Naive B cell (primary cell): Measurements from ENCODE around the gene YIPF1. TPM values are rescaled to one million over a fixed set of nuclear protein-coding genes. Genes with fewer than 3 reads are reported as not detected.

ENCODE experiments used
- ATAC-seq, 2 donors: fragments of 150-1000 bp; cut with Tn5 transposase; 2 replicates each; pipeline ENCODE4 v1.10.0; 2021; ENCODE audit warnings: low read depth in 2 of 2, mild to moderate bottlenecking in 2 of 2, moderate library complexity in 2 of 2
- DNase-seq: peaks from one replicate; pipeline ENCODE4 v3.0.0; 2022
- H3K27ac Mint-ChIP-seq, 6 donors: one replicate each; pipeline ENCODE4 v1.8.0; 2020 to 2022; ENCODE audit warnings: mild to moderate bottlenecking in 6 of 6, mixed read lengths in 6 of 6, moderate library complexity in 5 of 6, inconsistent platforms in 2 of 6
- H3K27me3 Mint-ChIP-seq, 3 donors: one replicate each; pipeline ENCODE4 v1.8.0; 2021 to 2022; ENCODE audit warnings: mixed read lengths in 3 of 3, mild to moderate bottlenecking in 1 of 3
- H3K36me3 Mint-ChIP-seq, 2 donors: one replicate each; pipeline ENCODE4 v1.8.0; 2020 to 2022; ENCODE audit warnings: mixed read lengths in 2 of 2, inconsistent platforms in 1 of 2, mild to moderate bottlenecking in 1 of 2
- H3K4me1 Mint-ChIP-seq, 3 donors: one replicate each; pipeline ENCODE4 v1.8.0; 2020 to 2022; ENCODE audit warnings: mixed read lengths in 3 of 3, inconsistent platforms in 1 of 3, mild to moderate bottlenecking in 1 of 3, moderate library complexity in 1 of 3
- H3K4me3 Mint-ChIP-seq, 8 donors: one replicate each; pipeline ENCODE4 v1.8.0; 2020 to 2022; ENCODE audit warnings: mild to moderate bottlenecking in 8 of 8, mixed read lengths in 8 of 8, moderate library complexity in 8 of 8, inconsistent platforms in 2 of 8
- H3K9me3 Mint-ChIP-seq, 7 donors: one replicate each; pipeline ENCODE4 v1.8.0; 2020 to 2022; ENCODE audit warnings: mixed read lengths in 7 of 7, mild to moderate bottlenecking in 5 of 7, inconsistent platforms in 2 of 7, moderate library complexity in 1 of 7
- polyA plus RNA-seq, 6 donors: library from polyadenylated mRNA; unstranded; fragments of 300-500 nt; fragmentation: Illumina TruSeq; gene quantifications; one replicate each; pipeline ENCODE4 v1.2.3, GENCODE V29; 2021; ENCODE audit warnings: low read depth in 6 of 6

YIPF1 gene
- polyA plus RNA-seq, 6 donors from 2014 or later: 20.7 to 41.1 (median 24.3) TPM

GRCh38 chr1:53909946-53910345 is 20.3 kb upstream of the YIPF1 start:
- Mint-ChIP-seq H3K4me3 (no peak overlapping the region), H3K4me1 (peaks cover 0 to 3% (median 0%) of the 10 kb centered on the region in 3 donors), H3K9me3 (no peaks in the 10 kb centered on the region), H3K27me3 (no peaks in the 10 kb centered on the region), H3K27ac (no peak overlapping the region), H3K36me3 (no peaks in the 10 kb centered on the region)
- no peak for ATAC-seq
- DNase-seq: no peak

GRCh38 chr1:53906121-53906520 is 16.5 kb upstream of the YIPF1 start:
- H3K27me3 Mint-ChIP-seq: no peaks in the 10 kb centered on the region
- H3K9me3 Mint-ChIP-seq: no peaks in the 10 kb centered on the region
- no peaks in the 10 kb centered on the region for H3K36me3 Mint-ChIP-seq
- no peak for DNase-seq
- H3K4me1 Mint-ChIP-seq: no peaks in the 10 kb centered on the region
- no peak overlapping the region for H3K4me3 Mint-ChIP-seq
- ATAC-seq: no peak
- H3K27ac Mint-ChIP-seq: no peak overlapping the region

- Mint-ChIP-seq H3K4me3 (no peak overlapping the region), H3K4me1 (no peaks in the 10 kb centered on the region), H3K9me3 (no peaks in the 10 kb centered on the region), H3K27ac (no peak overlapping the region), H3K27me3 (no peaks in the 10 kb centered on the region), H3K36me3 (no peaks in the 10 kb centered on the region)
- ATAC-seq: no peak
- no peak for DNase-seq
Observed at GRCh38 chr1:53905509-53905908, 15.9 kb upstream of the YIPF1 start.

GRCh38 chr1:53902235-53903138 is 12.9 kb upstream of the YIPF1 start:
- Mint-ChIP-seq H3K9me3 (no peaks in the 10 kb centered on the region), H3K4me3 (peak overlapping the region in 1 of 8 donors; percentile 23), H3K27me3 (no peaks in the 10 kb centered on the region), H3K4me1 (no peaks in the 10 kb centered on the region), H3K36me3 (no peaks in the 10 kb centered on the region), H3K27ac (peak overlapping the region in 1 of 6 donors; percentile 6)
- no peak for ATAC-seq
- DNase-seq: no peak

- no peak for DNase-seq
- Mint-ChIP-seq H3K27ac (no peak overlapping the region), H3K27me3 (peaks cover 0 to 11% (median 7%) of the 10 kb centered on the region in 3 donors), H3K9me3 (no peaks in the 10 kb centered on the region), H3K36me3 (no peaks in the 10 kb centered on the region), H3K4me1 (no peaks in the 10 kb centered on the region), H3K4me3 (no peak overlapping the region)
- ATAC-seq: no peak
Observed at GRCh38 chr1:53899708-53900107, 10.1 kb upstream of the YIPF1 start.

- Mint-ChIP-seq H3K27ac (peak overlapping the region in 1 of 6 donors; percentile 60), H3K27me3 (peaks cover 0 to 11% (median 7%) of the 10 kb centered on the region in 3 donors), H3K9me3 (no peaks in the 10 kb centered on the region), H3K4me1 (no peaks in the 10 kb centered on the region), H3K36me3 (no peaks in the 10 kb centered on the region), H3K4me3 (no peak overlapping the region)
- DNase-seq: no peak
- no peak for ATAC-seq
Observed at GRCh38 chr1:53899206-53899628, 9.6 kb upstream of the YIPF1 start.

- Mint-ChIP-seq H3K4me3 (no peak overlapping the region), H3K27me3 (peaks cover 0 to 11% (median 7%) of the 10 kb centered on the region in 3 donors), H3K27ac (no peak overlapping the region), H3K36me3 (no peaks in the 10 kb centered on the region), H3K4me1 (peaks cover 5 to 8% (median 5%) of the 10 kb centered on the region in 3 donors), H3K9me3 (no peaks in the 10 kb centered on the region)
- ATAC-seq (no peak), DNase-seq (no peak)
Observed at GRCh38 chr1:53896635-53897229, 7.1 kb upstream of the YIPF1 start.

GRCh38 chr1:53895421-53895820 is 5.8 kb upstream of the YIPF1 start:
- no peak overlapping the region for H3K4me3 Mint-ChIP-seq
- no peaks in the 10 kb centered on the region for H3K9me3 Mint-ChIP-seq
- H3K27me3 Mint-ChIP-seq: peaks cover 0 to 11% (median 7%) of the 10 kb centered on the region in 3 donors
- peak overlapping the region in 1 of 6 donors; percentile 6 for H3K27ac Mint-ChIP-seq
- no peaks in the 10 kb centered on the region for H3K36me3 Mint-ChIP-seq
- ATAC-seq: no peak
- H3K4me1 Mint-ChIP-seq: peaks cover 8 to 10% (median 10%) of the 10 kb centered on the region in 3 donors
- no peak for DNase-seq

- H3K36me3 Mint-ChIP-seq: no peaks in the 10 kb centered on the region
- peak overlapping the region in 1 of 6 donors; percentile 84 for H3K27ac Mint-ChIP-seq
- no peak for ATAC-seq
- H3K4me1 Mint-ChIP-seq: peaks cover 15 to 18% (median 16%) of the 10 kb centered on the region in 3 donors
- H3K9me3 Mint-ChIP-seq: no peaks in the 10 kb centered on the region
- no peak for DNase-seq
- H3K27me3 Mint-ChIP-seq: peaks cover 0 to 11% (median 7%) of the 10 kb centered on the region in 3 donors
- H3K4me3 Mint-ChIP-seq: peak overlapping the region in 2 of 8 donors; percentile 4 to 71
Observed at GRCh38 chr1:53894644-53895043, 5.0 kb upstream of the YIPF1 start.

- peaks cover 19 to 23% (median 20%) of the 10 kb centered on the region in 3 donors for H3K4me1 Mint-ChIP-seq
- H3K9me3 Mint-ChIP-seq: no peaks in the 10 kb centered on the region
Observed at GRCh38 chr1:53893999-53894636, 4.5 kb upstream of the YIPF1 start, which contains the start of gene DIO1. DIO1 (plus strand) TSS chr1:53894187; CDS start chr1:53894211, 24 bp downstream.

GRCh38 chr1:53892911-53893310 is 3.3 kb upstream of the YIPF1 start:
- Mint-ChIP-seq H3K9me3 (no peaks in the 10 kb centered on the region), H3K4me1 (peaks cover 29 to 36% (median 31%) of the 10 kb centered on the region in 3 donors), H3K36me3 (no peaks in the 10 kb centered on the region), H3K27ac (peak overlapping the region in 1 of 6 donors; percentile 59), H3K4me3 (peak overlapping the region in 2 of 8 donors; percentile 4 to 56), H3K27me3 (peaks cover 0 to 11% (median 7%) of the 10 kb centered on the region in 3 donors)
- no peak for DNase-seq
- no peak for ATAC-seq

More at GRCh38 chr1:53893999-53894636, 4.5 kb upstream of the YIPF1 start, which contains the start of gene DIO1:
- H3K36me3 Mint-ChIP-seq: no peaks in the 10 kb centered on the region
- H3K27me3 Mint-ChIP-seq: peaks cover 0 to 11% (median 7%) of the 10 kb centered on the region in 3 donors
- no peak for DNase-seq
- peak within 1 kb of the TSS in 3 of 6 donors; percentile 59 to 84 (median 62) for H3K27ac Mint-ChIP-seq
- peak within 1 kb of the TSS in 3 of 8 donors; percentile 4 to 71 (median 4) for H3K4me3 Mint-ChIP-seq
- ATAC-seq: no peak

- Mint-ChIP-seq H3K4me3 (peak overlapping the region in 3 of 8 donors; percentile 28 to 97 (median 66)), H3K4me1 (peaks cover 30 to 46% (median 39%) of the 10 kb centered on the region in 3 donors), H3K27ac (no peak overlapping the region), H3K27me3 (peaks cover 0 to 11% (median 7%) of the 10 kb centered on the region in 3 donors), H3K36me3 (no peaks in the 10 kb centered on the region), H3K9me3 (no peaks in the 10 kb centered on the region)
- ATAC-seq (no peak), DNase-seq (no peak)
Observed at GRCh38 chr1:53891678-53892077, 2.1 kb upstream of the YIPF1 start.

- ATAC-seq (no peak), DNase-seq (no peak)
- Mint-ChIP-seq H3K27ac (peak overlapping the region in 1 of 6 donors; percentile 61), H3K4me1 (peaks cover 33 to 52% (median 44%) of the 10 kb centered on the region in 3 donors), H3K4me3 (peak overlapping the region in 6 of 8 donors; percentile 47 to 99 (median 97)), H3K36me3 (no peaks in the 10 kb centered on the region), H3K27me3 (peaks cover 0 to 10% (median 7%) of the 10 kb centered on the region in 3 donors), H3K9me3 (no peaks in the 10 kb centered on the region)
Observed at GRCh38 chr1:53891018-53891417, 1.4 kb upstream of the YIPF1 start.
